ENCODE data around the gene BCL2L1. TPM values are rescaled to one million over a fixed set of nuclear protein-coding genes. Genes with fewer than 3 reads are reported as not detected.
A peak's percentile ranks its signal among the peaks of the same experiment; 100 is the strongest.

The BCL2L1 gene
- total and polyA plus RNA-seq, 10 of the 15 experiments (the other 5 are each of a cell fraction or from before 2014, with no cell fraction given) = 0.63 to 67.7 (median 43.6) TPM

DNA sequence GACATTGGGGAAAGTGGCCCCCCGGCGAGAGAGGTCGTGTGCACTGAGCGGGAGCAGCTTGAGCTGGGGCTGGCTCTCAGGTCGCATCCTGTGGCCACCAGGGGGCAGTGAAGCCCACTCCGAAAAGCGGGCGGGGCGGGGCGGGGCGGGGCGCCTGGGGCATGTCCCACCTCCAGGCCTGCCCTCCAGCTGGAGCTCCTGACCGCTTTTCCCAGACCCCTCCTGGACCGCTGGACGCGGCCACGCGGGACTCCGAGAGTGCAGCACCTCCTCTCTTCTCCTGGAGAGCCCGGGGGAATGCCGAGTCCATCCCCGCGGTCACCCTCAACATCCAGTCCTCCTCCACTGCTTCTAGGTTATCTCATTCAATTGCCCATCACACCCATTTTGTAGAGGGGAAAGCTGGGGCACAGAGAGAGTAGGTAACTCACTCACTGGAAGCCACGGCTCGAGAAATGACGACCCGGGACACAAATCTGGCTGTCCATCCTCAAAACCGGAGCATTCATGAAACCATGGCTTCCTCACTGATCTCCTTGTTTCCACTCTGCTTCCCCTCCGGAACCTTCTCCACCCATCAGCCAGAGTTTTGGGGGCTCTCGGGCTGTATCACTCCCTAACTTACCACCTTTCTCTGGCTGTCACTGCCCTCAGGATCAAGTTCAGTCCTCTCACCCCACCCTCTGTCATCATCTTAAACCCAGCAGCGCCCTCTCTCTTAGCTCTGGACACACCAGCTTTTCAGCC, 60.9 kb downstream of the BCL2L1 start (continued):
- no peak for TF ChIP-seq MEF2B (IDR thresholded peaks at IDR 0.05; ENCODE audit: partially characterized antibody, poor library complexity, severe bottlenecking)
- no peak for TF ChIP-seq HDGF (IDR thresholded peaks at IDR 0.05)
- TF ChIP-seq ZNF24 (IDR thresholded peaks at IDR 0.05) = no peak
- TF ChIP-seq CREB1 (IDR thresholded peaks at IDR 0.05; ENCODE audit: low read depth) = no peak
- 0 out of 2 replicates have a peak, but pooled peaks have one; percentile 25 for TF ChIP-seq TCF12 (IDR thresholded peaks at IDR 0.05; ENCODE audit: low read depth, low read length)
- 0 out of 2 replicates have a peak, but pooled peaks have one; percentile 21 for TF ChIP-seq ESRRA (IDR thresholded peaks at IDR 0.05; ENCODE audit: low read length)
- TF ChIP-seq HDAC2 (IDR thresholded peaks at IDR 0.05) = no peak
- TF ChIP-seq, protein P1, sequence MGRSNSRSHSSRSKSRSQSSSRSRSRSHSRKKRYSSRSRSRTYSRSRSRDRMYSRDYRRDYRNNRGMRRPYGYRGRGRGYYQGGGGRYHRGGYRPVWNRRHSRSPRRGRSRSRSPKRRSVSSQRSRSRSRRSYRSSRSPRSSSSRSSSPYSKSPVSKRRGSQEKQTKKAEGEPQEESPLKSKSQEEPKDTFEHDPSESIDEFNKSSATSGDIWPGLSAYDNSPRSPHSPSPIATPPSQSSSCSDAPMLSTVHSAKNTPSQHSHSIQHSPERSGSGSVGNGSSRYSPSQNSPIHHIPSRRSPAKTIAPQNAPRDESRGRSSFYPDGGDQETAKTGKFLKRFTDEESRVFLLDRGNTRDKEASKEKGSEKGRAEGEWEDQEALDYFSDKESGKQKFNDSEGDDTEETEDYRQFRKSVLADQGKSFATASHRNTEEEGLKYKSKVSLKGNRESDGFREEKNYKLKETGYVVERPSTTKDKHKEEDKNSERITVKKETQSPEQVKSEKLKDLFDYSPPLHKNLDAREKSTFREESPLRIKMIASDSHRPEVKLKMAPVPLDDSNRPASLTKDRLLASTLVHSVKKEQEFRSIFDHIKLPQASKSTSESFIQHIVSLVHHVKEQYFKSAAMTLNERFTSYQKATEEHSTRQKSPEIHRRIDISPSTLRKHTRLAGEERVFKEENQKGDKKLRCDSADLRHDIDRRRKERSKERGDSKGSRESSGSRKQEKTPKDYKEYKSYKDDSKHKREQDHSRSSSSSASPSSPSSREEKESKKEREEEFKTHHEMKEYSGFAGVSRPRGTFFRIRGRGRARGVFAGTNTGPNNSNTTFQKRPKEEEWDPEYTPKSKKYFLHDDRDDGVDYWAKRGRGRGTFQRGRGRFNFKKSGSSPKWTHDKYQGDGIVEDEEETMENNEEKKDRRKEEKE (IDR thresholded peaks at IDR 0.05) = no peak
- TF ChIP-seq TARDBP (IDR thresholded peaks at IDR 0.05; ENCODE audit: borderline replicate concordance) = no peak
- no peak for TF ChIP-seq NFXL1 (IDR thresholded peaks at IDR 0.05; ENCODE audit: borderline replicate concordance)
- TF ChIP-seq, protein P2, sequence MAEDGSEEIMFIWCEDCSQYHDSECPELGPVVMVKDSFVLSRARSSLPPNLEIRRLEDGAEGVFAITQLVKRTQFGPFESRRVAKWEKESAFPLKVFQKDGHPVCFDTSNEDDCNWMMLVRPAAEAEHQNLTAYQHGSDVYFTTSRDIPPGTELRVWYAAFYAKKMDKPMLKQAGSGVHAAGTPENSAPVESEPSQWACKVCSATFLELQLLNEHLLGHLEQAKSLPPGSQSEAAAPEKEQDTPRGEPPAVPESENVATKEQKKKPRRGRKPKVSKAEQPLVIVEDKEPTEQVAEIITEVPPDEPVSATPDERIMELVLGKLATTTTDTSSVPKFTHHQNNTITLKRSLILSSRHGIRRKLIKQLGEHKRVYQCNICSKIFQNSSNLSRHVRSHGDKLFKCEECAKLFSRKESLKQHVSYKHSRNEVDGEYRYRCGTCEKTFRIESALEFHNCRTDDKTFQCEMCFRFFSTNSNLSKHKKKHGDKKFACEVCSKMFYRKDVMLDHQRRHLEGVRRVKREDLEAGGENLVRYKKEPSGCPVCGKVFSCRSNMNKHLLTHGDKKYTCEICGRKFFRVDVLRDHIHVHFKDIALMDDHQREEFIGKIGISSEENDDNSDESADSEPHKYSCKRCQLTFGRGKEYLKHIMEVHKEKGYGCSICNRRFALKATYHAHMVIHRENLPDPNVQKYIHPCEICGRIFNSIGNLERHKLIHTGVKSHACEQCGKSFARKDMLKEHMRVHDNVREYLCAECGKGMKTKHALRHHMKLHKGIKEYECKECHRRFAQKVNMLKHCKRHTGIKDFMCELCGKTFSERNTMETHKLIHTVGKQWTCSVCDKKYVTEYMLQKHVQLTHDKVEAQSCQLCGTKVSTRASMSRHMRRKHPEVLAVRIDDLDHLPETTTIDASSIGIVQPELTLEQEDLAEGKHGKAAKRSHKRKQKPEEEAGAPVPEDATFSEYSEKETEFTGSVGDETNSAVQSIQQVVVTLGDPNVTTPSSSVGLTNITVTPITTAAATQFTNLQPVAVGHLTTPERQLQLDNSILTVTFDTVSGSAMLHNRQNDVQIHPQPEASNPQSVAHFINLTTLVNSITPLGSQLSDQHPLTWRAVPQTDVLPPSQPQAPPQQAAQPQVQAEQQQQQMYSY (CRISPR knock-in tag; IDR thresholded peaks at IDR 0.05) = no peak
- TF ChIP-seq SIN3A (IDR thresholded peaks at IDR 0.05; ENCODE audit: low read depth, low read length) = 0 out of 2 replicates have a peak, but pooled peaks have one; percentile 41
- TF ChIP-seq, protein P3, sequence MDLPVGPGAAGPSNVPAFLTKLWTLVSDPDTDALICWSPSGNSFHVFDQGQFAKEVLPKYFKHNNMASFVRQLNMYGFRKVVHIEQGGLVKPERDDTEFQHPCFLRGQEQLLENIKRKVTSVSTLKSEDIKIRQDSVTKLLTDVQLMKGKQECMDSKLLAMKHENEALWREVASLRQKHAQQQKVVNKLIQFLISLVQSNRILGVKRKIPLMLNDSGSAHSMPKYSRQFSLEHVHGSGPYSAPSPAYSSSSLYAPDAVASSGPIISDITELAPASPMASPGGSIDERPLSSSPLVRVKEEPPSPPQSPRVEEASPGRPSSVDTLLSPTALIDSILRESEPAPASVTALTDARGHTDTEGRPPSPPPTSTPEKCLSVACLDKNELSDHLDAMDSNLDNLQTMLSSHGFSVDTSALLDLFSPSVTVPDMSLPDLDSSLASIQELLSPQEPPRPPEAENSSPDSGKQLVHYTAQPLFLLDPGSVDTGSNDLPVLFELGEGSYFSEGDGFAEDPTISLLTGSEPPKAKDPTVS (IDR thresholded peaks at IDR 0.05; ENCODE audit: low read depth, low read length) = no peak
